WERI-Rb-1 (cell line): ENCODE data around the gene AAK1.

Experiments used
- DNase-seq: peaks from one replicate; pipeline ENCODE4 v3.0.0-alpha.2; 2020
- H3K27ac ChIP-seq: fragments of 250-450 bp; sonication (Bioruptor Pico); 2 replicates; pipeline ENCODE4 v1.5.1; 2020; ENCODE audit warnings: mild to moderate bottlenecking, moderate library complexity
- H3K27me3 ChIP-seq: fragments of 250-450 bp; sonication (Bioruptor Pico); 2 replicates; pipeline ENCODE4 v1.5.1; 2021; ENCODE audit warnings: mild to moderate bottlenecking, low read depth, moderate library complexity; ENCODE audit not compliant: insufficient read depth, severe bottlenecking
- H3K36me3 ChIP-seq: fragments of 250-450 bp; sonication (Bioruptor Pico); 2 replicates; pipeline ENCODE4 v1.5.1; 2020; ENCODE audit warnings: mild to moderate bottlenecking, moderate library complexity
- H3K4me3 ChIP-seq: 2 replicates; pipeline ENCODE4 v1.5.1; 2011; ENCODE audit warnings: low read depth, mild to moderate bottlenecking, control low read depth, low read length
- H3K9me3 ChIP-seq: fragments of 250-450 bp; sonication (Bioruptor Pico); 2 replicates; pipeline ENCODE4 v1.5.1; 2021; ENCODE audit warnings: mild to moderate bottlenecking, moderate library complexity; ENCODE audit not compliant: severe bottlenecking
- TF ChIP-seq, protein P1 (sequence below): IDR thresholded peaks from 2 replicates; pipeline ENCODE4 v1.5.1; 2011; ENCODE audit warnings: low read depth, mild to moderate bottlenecking, control low read depth, inconsistent platforms, low read length

The AAK1 gene

DNA sequence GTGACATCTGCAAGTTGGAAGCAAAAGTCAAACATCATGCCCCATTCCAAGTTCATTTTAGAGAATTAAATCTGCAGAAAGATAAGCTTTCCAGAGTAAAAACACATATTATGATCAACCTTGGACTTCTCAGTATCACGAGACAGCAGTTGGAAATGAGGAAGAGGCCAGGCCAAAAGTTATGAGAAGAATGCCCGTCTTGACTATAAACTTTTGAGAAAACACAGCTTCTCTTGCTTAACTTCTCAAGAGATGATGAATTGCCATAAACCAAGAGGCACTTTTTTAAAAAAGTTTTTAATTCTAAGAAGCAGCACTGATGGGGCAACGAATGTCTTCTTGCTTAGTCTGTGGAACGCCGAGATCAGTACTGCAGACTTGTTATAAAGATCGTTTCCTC, 153.7 kb downstream of the AAK1 start:
- no peak overlapping the region for H3K27ac ChIP-seq
- TF ChIP-seq, protein P1, sequence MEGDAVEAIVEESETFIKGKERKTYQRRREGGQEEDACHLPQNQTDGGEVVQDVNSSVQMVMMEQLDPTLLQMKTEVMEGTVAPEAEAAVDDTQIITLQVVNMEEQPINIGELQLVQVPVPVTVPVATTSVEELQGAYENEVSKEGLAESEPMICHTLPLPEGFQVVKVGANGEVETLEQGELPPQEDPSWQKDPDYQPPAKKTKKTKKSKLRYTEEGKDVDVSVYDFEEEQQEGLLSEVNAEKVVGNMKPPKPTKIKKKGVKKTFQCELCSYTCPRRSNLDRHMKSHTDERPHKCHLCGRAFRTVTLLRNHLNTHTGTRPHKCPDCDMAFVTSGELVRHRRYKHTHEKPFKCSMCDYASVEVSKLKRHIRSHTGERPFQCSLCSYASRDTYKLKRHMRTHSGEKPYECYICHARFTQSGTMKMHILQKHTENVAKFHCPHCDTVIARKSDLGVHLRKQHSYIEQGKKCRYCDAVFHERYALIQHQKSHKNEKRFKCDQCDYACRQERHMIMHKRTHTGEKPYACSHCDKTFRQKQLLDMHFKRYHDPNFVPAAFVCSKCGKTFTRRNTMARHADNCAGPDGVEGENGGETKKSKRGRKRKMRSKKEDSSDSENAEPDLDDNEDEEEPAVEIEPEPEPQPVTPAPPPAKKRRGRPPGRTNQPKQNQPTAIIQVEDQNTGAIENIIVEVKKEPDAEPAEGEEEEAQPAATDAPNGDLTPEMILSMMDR = no peak
- H3K4me3 ChIP-seq = no peak overlapping the region
- DNase-seq = no peak
- H3K36me3 ChIP-seq = no peaks in the 10 kb centered on the region
- H3K27me3 ChIP-seq = no peaks in the 10 kb centered on the region
- no peaks in the 10 kb centered on the region for H3K9me3 ChIP-seq

GRCh38 chr2:69483696-69484095, 159.8 kb downstream of the AAK1 start:
- Histone ChIP-seq H3K36me3 (no peaks in the 10 kb centered on the region), H3K27me3 (no peaks in the 10 kb centered on the region), H3K27ac (no peak overlapping the region), H3K9me3 (no peaks in the 10 kb centered on the region), H3K4me3 (no peak overlapping the region)
- TF ChIP-seq, protein P1 = no peak
- no peak for DNase-seq

GRCh38 chr2:69483024-69483423, 160.5 kb downstream of the AAK1 start:
- no peaks in the 10 kb centered on the region for H3K9me3 ChIP-seq
- no peak overlapping the region for H3K27ac ChIP-seq
- H3K4me3 ChIP-seq = no peak overlapping the region
- DNase-seq = no peak
- no peaks in the 10 kb centered on the region for H3K27me3 ChIP-seq
- TF ChIP-seq, protein P1 = no peak
- H3K36me3 ChIP-seq = no peaks in the 10 kb centered on the region

- no peaks in the 10 kb centered on the region for H3K9me3 ChIP-seq
- H3K36me3 ChIP-seq = no peaks in the 10 kb centered on the region
- TF ChIP-seq, protein P1 = no peak
- H3K4me3 ChIP-seq = no peak overlapping the region
- H3K27me3 ChIP-seq = no peaks in the 10 kb centered on the region
- no peak overlapping the region for H3K27ac ChIP-seq
- no peak for DNase-seq
Measured at GRCh38 chr2:69482471-69482870, 161.1 kb downstream of the AAK1 start.

DNA sequence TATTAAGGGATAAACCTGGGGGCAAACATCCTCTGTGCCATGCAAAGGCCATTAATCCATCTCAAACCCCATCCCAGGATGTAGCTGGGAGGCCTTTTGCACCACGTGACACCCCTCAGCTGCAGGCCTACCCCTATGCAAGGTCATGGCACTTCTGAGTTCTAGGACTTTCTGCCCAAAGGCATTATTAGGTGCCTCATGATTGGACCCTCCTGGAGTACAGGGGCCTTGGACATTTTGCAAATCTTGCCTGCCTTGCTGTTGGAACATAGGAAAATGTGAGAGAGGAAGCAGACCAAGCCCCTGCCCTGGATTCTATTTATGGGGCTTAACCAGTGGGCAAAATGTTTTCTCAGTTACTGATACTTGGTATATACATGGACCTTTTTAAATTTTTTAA, 162.1 kb downstream of the AAK1 start:
- no peak for DNase-seq
- TF ChIP-seq, protein P1 = no peak
- H3K27me3 ChIP-seq = no peaks in the 10 kb centered on the region
- no peaks in the 10 kb centered on the region for H3K9me3 ChIP-seq
- H3K27ac ChIP-seq = no peak overlapping the region
- no peaks in the 10 kb centered on the region for H3K36me3 ChIP-seq
- no peak overlapping the region for H3K4me3 ChIP-seq

GRCh38 chr2:69477627-69478026, 165.9 kb downstream of the AAK1 start:
- H3K36me3 ChIP-seq = no peaks in the 10 kb centered on the region
- H3K27ac ChIP-seq = no peak overlapping the region
- no peaks in the 10 kb centered on the region for H3K9me3 ChIP-seq
- no peak for DNase-seq
- H3K4me3 ChIP-seq = no peak overlapping the region
- TF ChIP-seq, protein P1 = no peak
- no peaks in the 10 kb centered on the region for H3K27me3 ChIP-seq
